ENCODE data around the gene HEG1.

Gene HEG1

DNA sequence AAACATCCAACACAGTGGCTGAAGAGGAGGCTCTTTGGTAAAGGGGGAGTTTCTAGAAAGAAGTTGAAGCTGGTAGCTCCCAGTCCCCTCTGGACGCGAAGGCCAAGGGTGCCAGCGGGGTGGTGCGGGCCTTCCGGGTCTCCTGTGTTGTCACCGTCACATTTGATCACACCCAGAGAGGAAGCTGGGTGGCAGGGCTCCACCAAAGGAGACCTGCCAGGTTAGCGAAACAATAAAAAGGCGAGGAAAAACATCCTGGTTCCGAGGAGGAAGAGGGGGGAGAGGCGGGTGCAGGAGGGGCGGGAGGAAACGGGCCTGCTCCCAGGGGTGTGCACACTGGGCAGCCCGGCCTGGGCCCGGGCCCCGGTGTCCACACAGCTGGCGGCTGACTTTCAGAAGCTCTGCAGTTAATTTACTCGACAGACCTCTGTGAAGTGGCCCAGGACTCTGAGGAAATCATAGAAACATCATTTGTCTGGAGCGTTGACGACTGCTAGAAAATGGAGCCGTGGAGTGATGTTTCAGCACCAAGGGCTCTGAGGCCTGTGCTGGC lies 12.1 kb downstream of the HEG1 start:
- DNase-seq = no peak

DNA sequence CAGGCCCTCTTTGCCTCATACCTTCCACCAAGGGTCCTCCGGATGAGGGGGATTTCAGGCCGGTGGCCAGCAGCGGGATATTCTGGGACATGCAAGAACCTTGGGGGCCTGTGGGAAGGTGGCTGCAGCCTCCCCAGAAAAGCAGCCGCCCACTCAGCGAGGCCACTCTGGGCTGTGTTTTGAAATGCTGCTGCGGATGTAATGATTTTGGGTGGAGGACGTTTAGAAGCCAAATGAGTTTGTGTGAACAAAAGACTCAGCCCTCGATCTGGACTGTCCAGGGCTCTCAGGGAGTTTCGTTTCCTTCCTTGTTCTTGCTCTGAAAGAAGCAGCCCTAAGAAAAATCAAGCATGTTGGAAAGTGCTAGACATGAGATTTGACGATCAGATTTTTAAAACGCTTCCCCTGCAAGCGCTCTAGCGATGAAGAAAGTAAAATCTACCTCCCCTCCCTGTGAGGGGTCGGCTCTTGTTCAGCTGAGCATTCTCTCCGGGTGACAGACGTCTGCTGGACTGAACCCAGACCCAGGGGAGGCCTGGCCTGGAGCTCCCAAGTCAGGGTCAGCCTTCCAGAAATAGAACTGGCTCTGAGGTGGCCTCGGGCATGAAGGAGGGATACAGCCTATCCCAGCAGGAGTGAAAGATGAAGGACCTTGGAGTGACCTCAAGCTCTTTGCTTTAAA lies 12.9 kb downstream of the HEG1 start:
- DNase-seq = no peak

DNA sequence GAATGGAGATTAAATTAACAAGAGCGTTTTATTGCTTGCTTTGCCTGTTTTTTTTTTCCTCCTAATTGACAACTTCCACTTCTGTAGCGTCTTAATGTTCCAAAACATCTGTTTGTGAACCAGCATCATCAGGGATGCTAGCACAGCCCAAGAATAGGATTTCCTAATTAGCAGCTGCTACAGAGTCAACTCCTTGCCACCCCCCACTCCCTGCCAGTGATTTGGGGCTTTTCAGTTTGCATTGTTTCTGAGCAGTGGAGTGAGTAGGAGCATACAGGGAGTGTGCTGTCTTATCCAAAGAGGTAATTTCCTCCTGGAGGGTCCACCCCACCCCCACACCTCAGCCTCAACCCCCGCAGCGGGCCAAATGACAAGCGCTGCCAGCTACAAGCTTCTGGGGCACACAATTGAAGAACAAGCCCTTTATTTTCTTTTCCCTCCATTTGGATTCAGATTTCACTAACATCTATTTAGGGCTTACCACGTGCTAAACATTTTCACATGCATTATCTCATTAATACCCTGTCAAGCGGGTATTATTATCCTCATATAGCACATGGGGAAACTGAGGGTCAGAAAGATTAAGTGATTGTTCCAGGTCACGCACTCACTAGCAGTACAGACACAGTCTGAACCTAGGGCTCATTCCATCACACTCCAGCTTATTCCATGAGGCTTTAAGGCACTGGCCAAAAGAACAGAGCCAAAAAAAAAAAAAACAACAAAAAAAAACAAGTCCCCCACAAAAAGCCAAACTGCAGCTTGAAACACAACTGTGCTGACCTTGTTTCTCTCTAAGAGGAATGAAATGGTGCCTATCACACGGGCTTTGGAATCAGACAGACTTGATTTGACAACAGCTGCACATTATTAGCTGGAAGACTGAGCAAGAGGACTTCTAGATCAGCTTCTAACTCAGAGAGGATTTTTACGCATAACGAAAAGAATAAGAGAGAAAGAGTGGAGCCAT lies 16.4 kb downstream of the HEG1 start:
- peak; percentile 97 for DNase-seq

DNA sequence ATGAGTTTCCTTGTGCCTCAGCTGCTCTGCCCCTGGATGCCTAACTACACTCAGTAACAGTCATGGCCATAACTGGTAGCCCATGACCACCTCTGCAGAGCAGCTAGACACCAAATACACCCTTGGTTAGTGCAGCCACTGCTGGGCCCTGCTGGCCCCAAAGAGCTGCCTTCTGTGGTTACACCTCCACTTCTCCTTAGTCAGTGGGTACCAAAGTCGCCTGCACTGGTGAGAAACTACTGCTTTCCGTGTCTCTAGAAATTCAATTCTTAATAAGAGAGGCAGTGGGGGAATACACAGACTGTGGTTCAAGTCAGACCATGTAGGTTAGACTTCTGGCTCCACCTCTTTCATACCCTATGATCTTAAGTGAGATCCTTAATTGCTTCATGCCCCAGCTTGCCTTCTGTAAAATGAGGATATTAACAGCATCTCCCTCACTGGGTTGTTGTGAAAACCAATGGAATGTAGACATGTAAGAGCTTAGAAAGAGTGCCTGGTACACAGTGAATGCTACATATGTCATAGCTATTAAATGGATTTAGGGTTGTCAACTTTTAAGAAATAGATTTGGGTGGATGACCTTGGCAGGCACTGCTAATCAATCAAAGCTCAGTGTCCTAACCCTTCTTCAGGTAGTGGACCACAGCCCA lies 18.2 kb downstream of the HEG1 start:
- DNase-seq = peak in 1 of 2 experiments; percentile 14

DNA sequence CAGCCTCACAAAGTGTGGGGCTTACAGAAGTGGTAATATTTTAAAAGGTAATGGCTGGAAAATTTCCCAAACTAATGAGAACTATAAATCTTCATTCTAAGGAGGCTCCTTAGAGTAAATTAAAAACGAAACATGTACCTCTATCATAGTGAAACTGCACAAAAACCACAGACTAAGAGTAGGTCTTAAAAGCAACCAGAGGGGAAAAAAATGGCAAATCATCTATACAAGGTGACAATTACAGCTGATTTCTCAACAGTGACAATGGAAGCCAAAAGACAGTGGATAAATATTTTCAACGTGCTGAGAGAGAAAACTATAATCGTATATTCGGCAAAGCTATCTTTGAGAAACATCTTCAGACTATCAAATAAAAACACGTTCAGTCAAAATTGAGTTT lies 20.6 kb downstream of the HEG1 start:
- no peak for DNase-seq

DNA sequence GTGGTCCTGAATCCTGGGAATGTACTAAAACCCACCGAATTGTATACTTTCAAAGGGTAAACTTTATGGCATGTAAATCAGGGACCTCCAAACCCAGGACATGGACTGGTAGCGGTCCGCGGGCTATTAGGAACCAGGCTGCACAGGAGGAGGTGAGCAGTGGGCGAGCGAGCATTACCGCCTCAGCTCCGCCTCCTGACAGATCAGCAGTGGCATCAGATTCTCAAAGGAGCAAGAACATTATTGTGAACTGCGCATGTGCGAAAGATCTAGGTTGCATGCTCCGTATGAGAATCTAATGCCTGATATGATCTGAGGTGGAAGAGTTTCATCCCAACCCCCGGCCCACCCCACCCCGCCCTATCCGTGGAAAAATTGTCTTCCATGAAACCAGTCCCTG lies 22.2 kb downstream of the HEG1 start:
- DNase-seq = no peak

DNA sequence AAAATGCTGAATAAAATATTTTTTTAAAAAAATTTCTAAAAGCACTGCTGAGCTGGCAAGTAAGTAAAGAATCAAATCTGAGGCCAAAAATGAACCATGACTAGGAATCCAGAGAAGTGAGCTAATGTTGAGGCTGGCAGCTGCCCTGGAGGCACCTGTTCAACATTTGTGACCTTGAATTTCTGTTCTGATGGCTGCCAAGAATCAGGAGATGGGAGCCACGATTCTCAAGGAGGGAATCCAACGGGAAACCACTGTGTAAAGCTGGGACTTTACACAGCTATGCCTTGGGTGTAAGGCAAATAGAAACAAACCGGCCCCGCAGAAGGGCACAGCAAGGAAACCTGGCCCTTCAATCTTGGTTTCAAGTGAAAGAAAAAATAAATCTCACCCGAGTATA lies 22.7 kb downstream of the HEG1 start:
- no peak for DNase-seq

DNA sequence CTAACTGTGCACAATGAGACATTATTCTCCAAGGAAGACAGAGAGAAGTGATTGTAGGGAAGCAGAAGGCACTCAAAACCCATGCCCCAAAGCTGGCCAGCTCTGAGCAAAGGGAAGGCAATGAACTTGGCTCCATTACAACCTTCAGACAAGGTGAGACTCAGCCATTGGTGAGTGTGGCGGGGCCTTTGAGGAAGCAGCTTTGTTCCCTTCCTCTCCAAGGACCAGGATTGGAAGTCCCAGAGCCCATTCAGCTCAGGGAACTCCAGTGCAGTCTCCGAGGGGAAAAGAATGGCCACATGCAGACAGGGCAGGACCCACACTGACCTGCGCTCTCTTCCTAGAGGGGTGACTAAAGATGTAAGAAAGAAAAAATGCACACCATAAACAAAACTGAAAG lies 23.1 kb downstream of the HEG1 start:
- DNase-seq = no peak

DNA sequence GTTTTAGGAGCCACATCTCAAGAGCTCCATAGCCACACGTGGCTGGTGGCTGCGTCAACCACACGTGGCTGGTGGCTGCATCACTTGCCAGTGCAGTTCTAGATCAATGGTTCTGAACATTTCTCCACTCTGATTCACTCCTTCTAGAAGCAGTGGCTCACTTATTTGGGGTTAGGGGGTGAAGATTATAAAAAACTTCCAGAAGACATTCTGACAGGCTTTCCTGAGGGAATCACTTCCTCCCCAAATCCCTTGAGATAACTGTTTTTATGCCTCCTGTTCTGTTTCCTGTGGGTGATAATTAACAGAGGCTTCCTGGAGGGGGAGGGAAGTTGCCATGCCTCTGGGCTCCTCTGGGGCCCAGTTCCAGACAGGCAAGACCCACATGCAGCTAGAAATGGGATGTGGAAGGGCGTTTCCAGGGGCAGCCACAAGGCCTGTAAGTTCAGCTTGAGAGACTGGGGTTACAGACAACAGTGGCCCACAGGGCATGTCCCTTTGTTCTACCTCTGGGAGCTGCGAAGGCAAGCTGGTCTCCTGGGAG lies 23.6 kb downstream of the HEG1 start:
- DNase-seq = peak in 1 of 2 experiments; percentile 8

DNA sequence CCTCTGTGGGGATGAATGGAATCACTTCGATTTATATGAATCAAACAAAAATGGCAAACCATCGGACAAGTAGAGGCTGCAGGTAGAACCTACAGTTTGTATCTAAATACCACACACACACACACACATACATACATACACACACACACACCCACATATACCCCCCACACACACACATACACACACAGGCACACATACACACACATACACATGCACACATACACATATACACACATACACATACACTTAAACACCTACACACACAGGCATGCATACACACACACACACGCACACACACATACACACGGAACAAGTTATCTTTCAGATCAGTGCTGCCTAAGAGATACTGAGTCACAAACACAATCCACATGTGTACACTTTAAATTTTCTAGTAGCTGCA lies 24.3 kb downstream of the HEG1 start:
- no peak for DNase-seq

DNA sequence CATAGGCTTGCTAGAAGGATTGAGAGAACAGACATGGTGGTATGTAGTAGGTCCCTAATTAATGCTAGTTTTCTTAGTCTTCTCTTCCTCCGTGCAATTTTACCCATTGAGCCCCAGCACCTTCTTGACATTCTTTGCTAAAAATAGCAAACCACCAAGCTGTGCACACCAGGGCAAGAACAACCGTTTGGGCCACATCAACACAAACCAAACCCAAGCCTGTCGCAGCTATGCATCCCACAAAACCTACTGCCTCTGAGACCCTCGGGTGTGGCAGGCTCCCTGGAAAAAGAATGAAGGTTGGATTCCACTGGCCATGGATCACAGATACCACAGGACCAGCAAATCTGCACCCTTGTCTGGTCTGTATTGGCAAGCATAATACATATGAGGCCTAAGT lies 27.1 kb downstream of the HEG1 start:
- no peak for DNase-seq

DNA sequence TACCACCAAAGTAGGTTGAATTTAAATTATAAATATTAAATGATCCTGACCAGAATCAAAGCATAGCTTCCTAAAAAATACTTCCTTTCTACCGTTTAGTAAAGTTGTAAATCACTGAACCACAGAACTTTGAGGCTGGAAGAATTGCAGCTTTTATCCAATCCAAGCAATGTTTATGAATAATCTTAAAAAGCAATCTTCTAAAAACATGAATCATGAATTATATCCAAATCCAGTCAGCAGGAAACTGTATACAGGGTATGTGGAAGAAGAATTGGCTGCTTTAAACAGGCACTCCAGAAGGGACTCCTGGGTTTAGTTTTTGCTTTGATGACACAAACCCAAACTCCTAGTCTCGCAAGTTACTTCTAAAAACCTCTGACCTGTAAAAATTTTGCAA lies 30.2 kb downstream of the HEG1 start:
- no peak for DNase-seq

DNA sequence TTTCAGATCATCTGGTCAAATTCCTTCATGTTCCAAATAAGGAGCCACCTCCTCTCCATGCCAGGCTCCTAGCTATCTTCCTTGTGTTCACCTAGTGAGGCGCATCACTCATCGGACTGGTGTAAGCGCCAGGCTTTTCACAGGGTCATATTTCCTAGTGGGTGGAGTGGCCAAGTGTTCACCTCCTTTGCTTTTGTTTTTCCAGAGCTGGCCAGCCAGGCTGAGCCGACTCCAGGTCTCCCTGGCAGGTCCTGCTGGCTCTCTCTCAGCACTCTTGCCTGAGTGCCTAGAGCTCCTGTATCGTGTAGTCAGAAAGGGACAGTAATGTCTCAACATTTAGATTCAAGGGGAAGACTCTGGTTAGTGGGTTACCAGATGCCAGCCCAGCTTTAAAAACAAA lies 31.0 kb downstream of the HEG1 start:
- DNase-seq = no peak

DNA sequence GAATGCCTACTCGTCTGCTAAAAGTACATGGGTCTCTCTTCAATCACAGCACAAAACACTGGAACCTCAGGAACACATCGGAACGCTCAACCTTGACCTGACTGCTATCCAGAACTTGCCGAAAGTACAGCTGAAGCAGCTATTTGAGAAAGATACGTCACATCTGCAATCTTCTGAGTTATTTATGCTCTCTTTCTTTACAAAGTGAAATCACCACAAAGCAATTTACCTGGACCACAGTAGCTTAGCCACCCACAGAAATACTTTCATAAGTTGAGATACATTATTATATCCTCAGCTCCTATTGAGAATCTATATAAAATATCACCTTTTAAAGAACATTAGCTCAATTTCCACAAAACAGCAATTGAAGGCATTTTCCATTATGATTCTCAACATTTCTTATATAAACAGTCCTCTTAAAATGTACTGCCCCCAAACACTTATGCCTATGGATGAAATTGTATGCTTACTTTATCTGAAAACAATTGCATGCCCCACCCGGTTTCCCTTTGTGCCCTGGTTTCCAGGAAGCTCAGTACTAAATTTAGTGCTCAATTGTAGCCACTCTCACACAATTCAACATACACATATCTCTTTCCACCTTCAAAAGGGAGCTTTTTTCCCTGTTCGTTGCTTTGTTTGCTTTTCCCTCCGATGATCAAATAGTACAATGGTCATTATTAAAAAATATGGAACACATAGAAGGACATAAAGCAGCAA lies 31.8 kb downstream of the HEG1 start:
- DNase-seq = no peak

DNA sequence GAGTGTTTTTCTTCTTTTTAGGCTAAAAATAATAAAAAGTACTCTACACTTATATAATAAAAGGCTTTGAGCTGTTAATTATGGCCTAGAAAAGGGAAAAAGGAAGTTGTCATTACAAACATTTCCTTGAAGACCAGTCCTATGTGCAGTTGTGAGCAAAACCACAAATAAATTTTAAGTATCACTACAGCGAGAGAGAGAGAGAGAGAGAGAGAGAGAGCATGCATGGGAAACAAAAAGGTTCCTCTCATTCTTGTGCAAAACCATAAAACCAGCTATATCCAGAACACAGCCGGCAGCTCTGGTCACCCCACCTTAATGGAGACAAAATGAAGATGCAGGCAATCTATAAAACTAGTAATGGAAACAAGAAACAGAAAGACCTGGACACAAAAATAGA lies 33.6 kb downstream of the HEG1 start:
- no peak for DNase-seq

DNA sequence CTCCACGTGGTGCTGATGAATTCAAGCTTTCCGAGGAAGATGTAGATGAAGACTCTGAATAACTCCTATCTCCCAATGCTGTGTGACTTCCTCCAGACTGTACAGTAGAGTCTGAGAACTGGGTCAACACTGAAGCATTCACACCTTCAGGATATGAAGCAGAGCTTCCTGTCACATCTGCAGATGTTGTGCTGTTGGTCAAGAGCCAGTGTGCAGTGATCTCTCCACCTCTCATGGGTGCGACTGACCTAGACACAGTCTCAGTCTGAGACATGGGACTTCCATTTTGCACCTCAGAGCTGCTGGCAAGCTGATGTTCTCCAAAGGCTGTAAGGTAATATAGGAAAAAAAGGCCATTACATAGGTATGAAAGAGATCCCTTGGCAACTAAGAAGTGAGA lies 36.5 kb downstream of the HEG1 start:
- no peak for DNase-seq

DNA sequence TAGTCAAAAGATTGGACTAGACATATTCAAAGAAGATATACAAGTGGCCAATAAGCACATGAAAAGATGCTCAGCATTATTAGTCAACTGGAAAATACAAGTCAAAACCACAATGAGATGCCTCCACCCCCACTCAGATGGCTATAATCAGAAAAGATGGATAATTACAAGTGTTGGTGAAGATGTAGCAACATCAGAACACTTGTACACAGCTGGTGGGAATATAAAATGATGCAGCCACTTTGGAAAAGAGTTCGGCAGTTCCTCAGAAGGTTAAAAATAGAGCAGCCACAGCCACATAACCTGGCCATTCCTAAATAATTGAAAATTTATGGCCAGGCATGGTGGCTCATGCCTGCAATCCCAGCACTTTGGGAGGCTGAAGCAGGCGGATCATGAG lies 38.4 kb downstream of the HEG1 start:
- DNase-seq = no peak

DNA sequence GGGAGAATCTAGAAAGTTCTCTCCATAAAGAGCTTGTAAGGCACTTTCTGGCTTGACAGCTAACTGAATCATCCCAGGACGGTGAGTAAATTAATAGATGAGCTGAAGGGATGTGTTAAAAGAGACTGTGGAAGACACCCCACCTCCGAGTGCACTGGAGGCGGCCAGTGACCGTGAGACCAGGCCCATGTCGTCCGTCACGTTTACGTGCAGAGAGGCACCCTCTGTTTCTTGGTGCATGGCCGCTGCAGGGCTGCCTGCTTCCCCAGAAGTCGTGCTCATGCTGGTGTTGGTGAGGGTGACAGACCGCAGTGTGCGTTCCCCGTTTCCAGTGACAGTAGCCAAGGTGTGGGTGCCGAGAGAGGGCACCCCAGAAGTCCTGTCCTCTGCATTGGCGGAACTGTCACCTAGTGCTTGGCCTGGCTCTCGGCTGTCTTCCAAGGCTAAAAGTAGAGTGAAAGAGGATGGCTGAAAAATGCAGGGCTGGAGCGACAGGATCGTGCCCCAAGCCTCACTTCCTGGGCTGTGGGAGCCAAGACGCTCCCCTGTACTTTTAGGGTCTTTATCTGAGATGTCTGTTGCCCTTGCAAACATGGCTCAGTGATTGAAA lies 41.1 kb downstream of the HEG1 start:
- no peak for DNase-seq

DNA sequence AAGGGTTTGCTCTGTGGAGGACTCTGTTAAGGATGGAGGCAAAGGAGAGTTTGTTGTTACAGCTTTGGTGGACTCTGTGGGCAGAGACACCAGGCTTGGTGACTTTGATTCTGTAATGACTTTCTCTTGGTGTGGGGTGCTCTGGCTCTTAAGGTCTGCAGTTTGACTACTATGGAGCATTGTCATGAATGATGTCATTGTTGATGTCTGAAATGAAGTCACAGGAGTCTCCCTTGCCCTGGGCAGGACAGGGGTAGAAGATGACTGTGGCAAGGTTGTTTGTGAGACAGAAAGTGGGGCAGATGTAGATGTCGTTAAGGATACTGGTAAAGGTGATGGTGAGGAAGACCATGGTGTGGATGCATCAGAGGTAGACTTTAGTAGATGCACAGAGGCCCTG lies 42.7 kb downstream of the HEG1 start:
- DNase-seq = no peak

DNA sequence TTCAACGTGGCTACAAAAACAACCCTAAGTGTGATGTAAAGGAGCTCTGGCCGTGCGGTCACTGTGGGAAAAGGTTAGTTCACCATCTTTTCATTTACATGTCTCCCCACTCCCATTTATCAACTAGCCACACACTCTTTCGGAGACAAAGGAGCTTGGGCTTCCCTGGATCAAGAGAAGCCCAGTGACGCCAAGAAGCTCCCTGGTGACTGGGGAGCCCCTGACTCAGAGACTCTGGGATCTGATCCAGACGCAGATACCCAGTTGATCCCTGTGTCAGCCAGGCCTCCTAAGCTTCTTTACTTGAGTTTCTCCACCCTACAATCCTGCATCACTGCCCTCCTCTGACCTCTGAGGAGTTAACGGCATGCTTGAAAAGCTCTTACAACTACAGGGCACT lies 43.9 kb downstream of the HEG1 start:
- DNase-seq = no peak

DNA sequence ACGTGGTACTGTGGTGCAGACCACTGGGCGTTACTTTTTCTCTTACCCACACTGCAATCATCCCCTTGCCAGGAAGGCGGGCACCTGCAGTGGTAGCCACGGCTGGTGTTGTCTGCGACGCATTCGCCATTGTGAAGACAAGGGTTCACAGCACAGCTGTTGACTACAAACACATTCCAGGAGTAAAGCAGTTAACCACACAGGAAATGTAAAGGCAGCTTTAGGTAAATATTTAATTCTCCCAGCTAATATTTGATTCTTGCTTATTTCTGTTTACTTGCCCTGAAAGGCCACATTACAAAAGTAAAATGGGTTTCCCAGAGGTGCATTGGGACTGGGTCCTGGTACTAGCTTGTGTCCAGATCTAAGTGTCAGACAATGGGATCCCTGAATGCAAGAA lies 45.4 kb downstream of the HEG1 start:
- no peak for DNase-seq

DNA sequence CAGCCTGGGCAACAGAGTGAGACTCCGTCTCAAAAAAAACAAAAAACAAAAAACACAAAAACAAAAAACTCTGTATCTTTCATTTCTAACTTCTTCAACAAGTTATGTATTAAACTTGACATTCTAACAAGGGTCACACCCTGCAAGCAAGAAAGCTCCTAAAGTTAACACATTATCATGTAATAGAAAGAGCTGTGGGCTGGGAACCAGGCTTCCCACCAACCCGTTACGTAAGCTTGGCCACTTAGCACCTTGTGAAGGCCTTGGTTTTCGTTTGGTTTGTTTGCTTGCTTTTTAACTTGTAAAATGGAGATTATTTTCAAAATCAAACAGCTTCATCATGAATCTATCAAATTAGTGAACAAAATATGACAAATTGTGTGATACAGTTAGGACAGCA lies 47.0 kb downstream of the HEG1 start:
- no peak for DNase-seq

Data from NCI-H524 (cell line).